GM19043 (cell line): ENCODE measurements around the gene RRP1B.
"Not testable (repeated sequence)": the region's sequence is repeated elsewhere in the genome, so short reads cannot be mapped to it uniquely, and the experiment has no call there.

Source experiments
- ATAC-seq: cut with Tn5 transposase; IDR thresholded peaks from one replicate; pipeline ENCODE4 v1.9.1; 2021; ENCODE audit warnings: low read depth; ENCODE audit not compliant: unreplicated experiment

Gene RRP1B

DNA sequence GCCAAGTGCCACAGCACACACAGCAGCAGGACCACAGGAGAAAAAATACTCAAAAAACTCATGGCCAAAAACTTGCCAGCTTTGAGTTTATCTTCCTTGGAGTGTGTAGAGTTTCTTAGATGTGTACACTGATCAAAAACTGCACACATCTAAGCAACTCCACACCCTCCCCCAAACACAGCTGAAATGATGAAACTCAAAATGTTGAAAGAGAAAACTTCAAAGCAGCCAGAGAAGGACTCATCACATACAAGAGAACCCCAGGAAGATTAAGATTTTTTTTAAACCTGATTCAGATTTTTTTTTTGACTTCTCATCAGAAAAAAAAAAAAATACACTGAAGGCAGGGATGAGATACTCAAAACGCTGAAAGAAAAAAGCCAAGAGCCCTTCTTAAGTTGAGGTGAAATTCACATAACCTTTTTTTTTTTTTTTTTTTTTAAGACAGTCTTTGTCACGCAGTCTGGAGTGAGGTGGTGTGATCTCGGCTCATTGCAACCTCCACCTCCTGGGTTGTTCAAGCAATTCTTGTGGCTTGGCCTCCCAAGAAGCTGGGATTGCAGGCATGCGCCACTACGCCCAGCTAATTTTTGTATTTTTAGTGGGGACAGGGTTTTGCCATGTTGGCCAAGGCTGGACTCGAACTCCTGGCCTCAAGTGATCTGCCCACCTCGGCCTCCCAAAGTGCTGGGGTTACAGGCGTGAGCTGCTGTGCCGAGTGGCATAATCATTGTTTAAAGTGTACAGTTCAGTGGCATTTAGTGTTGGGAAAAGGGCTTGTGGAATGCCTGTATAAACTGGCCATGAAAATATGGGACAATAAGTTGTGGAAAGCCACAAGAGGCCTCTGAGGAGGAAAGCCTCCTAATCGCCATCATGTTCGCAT, 38.6 kb downstream of the RRP1B start:
- ATAC-seq = no peak

DNA sequence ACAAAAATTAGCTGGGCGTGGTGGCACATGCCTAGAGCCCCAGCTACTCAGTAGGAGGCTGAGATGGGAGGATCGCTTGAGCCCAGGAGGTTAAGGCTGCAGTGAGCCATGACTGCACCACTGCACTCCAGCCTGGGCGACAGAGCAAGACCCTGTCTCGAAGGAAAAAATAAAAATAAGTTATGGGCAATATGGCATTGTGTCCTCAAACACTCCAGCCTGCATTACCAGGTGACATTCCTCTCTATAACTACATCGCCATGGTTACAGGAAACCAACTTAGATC, 40.1 kb downstream of the RRP1B start:
- ATAC-seq = not testable (repeated sequence)

DNA sequence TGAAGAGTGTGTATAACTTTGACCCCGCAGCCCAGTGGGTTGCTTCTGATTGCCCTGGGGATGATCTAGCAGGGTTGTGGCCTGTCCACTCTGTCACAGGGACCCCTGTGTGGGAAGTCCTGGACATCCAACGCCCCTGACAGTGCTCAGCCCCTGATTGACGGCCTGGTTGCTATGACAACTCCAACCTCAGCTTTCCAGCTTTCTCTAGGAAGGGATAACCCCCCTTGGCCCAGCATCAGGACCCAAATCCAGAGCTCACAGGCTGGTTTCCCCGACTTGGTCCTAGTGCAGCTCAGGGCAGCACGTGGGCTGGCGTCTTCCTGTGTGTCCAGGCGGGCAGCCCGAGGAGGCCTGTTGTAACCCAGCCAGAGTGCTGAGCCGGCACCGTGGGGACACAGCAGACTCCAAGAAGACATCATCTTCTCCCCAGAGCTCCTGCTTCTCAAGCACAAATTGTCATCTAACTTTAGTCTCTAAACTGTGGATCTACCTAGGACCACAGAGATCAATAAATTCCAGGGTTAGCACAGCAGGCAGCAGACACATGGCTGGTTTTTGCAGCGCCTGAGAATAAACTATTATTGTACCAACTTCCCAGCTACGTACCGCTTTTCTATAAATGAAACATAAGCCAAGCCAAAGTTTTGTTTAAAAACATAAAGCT, 40.7 kb downstream of the RRP1B start:
- ATAC-seq = no peak

- ATAC-seq = no peak
These were observed 42.8 kb downstream of the RRP1B start for GRCh38 chr21:43701936-43702784.

- no peak for ATAC-seq
These were observed 43.4 kb downstream of the RRP1B start for GRCh38 chr21:43702785-43703034.

GRCh38 chr21:43703035-43703880, 43.9 kb downstream of the RRP1B start:
- ATAC-seq = no peak

DNA sequence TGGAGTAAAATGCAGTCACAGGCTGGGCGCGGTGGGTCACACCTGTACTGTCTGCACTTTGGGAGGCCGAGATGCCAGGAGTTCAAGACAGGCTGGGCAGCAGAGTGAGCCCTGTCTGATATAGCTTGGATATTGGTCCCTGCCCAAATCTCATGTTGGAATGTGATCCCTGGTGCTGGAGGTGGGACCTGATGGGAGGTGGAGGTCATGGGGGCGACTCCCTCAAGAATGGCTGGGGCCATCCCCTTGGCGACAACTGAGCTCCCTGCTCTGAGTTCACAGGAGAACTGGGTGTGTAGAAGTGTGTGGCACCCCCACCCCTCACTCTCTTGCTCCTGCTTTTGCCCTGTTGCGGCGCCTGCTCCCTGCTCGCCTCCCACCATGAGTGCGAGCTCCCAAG, 48.1 kb downstream of the RRP1B start:
- ATAC-seq = no peak

DNA sequence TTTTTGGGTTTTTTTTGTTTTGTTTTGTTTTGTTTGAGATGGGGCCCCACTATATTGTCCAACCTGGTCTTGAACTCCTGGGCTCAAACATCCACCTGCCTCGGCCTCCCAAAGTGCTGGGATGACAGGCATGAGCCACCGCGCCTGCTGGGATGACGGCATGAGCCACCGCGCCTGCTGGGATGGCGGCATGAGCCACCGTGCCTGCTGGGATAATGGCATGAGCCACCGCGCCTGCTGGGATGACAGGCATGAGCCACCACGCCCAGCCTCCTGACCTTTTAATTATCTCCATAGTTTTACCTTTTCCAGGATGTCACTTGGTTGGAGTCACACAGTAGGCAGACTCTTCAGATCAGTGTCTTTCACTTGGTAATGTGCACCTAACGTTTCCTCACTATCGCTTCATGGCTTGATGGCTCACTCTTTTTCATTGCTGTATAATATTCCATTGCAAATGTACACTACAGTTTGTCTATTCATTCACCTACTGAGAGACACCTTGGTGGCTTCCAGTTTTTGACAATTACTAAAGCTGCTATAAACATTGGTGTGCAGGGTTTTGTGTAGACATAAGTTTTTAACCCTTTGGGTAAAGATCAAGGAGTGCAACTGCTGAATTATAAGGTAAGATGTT, 49.5 kb downstream of the RRP1B start:
- ATAC-seq = no peak

DNA sequence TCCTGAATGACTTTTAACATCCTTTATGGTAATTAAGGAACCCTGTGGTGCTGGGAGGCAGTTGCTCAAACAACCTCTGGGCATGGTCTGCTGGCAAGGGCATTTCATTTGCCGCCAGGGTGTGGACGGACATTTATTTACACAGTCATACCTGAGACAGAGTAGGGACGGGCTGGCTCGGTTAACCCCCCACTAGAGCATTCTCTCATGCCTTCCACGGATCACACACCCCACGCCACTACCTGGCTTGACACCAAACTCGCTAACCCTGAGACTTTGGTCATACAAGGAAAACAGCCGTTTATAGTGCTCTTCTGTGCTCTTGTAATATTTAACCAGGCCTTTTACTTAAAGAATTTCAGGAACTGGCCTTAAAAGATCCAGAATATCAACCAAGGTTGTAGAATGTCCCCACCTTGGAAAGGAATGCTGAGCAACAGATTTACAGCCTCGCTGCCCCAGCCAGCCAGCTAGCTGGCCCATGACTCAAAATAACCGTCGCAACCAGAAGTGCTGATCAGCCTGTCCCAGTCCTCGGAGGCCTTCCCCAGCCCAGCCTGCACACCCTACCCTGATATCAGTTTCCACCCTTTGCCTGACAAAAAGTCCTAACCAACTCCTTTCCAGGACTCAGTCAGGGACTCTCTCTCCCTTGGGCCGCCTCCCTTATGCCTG, 53.0 kb downstream of the RRP1B start:
- ATAC-seq = no peak

DNA sequence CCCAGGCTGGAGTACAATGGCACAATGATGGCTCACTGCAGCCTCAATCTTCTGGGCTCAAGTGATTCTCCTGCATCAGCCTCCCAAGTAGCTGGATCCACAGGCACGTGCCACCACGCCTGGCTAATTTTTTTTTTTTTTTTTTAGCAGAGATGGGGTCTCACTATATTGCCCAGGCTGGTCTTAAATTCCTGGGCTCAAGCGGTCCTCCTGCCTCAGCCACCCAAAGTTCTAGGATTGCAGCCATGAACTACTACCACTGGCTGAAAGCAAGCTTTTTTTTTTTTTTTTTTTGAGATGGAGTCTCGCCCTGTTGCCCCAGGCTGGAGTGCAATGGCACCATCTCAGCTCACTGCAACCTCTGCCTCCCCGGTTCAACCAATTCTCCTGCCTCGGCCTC, 53.8 kb downstream of the RRP1B start:
- ATAC-seq = not testable (repeated sequence)

GRCh38 chr21:43716376-43717165, 57.2 kb downstream of the RRP1B start:
- peak; percentile 48 for ATAC-seq

GRCh38 chr21:43717166-43717853, 58.0 kb downstream of the RRP1B start:
- no peak for ATAC-seq

- no peak for ATAC-seq
These were observed 58.9 kb downstream of the RRP1B start for GRCh38 chr21:43717967-43718871.

GRCh38 chr21:43718872-43719747, 59.8 kb downstream of the RRP1B start, which contains the start of gene PDXK:
PDXK (plus strand) TSS chr21:43719129; CDS start chr21:43719295, 166 bp downstream.
- ATAC-seq = peak; percentile 60

DNA sequence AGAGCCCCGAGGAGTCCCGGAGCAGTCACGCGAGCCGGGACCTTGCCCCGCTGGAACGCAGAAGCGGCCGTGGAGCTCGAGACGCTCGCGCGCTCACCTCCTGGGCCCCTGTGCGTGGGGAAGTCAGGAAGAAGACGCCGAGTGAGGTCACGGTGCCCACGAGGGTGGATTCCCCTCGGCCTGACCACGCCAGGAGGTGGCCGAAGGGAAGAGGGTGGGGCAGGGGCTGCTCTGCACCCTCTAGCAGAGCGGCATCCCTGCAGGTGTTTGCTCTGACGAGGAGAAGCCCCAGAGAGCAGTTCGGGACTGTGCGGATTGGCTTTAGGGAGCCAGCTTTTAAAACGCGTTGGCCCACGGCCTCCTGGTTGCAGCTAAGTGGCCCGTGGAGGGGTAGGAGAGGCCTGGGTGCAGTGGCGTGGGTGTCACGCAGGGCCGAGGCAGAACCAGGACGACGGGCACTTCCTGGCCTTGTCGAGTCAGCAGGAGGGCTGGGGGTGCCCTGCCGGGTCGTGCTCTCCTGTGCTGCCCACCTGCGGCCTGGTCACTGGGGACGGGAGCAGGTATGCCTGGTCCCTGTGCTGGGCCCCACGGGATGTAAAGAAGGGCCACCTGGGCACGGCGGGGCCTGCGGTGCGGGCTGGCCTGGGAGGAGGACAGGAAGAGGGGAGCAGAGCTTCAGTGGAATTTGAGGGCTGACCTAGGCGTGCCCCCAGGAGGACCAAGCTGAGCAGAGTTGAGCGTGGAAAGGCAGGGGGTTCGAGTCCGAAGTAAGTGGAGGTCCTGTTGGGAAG, 60.6 kb downstream of the RRP1B start:
- ATAC-seq = no peak
